ENCODE measurements around the gene TRIM39.

TRIM39 gene

GRCh38 chr6:30328397-30328796 is 1.7 kb downstream of the TRIM39 start:
- DNase-seq = no peak

DNA sequence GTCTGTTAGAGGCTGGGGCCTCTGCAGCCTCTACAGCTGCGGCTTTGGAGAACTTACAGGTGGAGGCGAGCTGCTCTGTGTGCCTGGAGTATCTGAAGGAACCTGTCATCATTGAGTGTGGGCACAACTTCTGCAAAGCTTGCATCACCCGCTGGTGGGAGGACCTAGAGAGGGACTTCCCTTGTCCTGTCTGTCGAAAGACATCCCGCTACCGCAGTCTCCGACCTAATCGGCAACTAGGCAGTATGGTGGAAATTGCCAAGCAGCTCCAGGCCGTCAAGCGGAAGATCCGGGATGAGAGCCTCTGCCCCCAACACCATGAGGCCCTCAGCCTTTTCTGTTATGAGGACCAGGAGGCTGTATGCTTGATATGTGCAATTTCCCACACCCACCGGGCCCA is 2.6 kb downstream of the TRIM39 start:
- DNase-seq = no peak

- DNase-seq = no peak
Observed at GRCh38 chr6:30331981-30332380, 5.3 kb downstream of the TRIM39 start.

DNA sequence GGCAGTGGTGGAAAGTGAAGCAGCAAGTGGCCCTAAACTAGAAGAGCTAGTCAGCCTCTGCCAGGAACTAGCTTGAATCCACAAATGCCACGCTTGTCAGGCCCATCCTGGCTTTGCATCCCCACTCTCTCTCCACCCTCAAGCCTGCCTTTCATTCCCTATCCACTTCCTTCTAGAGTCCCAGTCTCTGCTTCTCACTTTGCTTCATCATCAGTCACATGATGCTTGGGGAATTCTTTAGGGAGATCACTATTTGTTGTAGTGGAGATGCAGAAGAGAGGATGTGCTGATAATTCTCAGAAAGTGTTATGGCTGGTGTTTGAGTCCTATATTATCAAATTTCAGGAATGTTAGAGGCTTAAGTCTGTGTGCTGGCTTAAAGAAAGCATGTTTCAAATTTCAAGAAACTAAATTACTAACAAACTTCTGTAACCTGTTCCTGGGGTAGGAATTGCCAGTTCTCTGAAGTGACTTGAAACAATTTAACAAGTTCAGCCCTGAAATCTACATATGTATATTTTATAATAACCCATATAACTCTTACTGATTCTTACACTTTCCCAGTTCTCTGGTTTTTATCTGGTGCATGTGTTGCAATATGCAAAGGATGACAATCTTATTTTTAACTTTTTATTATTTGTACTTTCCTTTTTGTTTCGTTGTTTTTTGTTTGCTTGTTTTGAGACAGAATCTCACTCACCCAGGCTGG is 7.5 kb downstream of the TRIM39 start:
- DNase-seq = no peak

GRCh38 chr6:30340589-30341054 is 13.9 kb downstream of the TRIM39 start:
- no peak for DNase-seq

DNA sequence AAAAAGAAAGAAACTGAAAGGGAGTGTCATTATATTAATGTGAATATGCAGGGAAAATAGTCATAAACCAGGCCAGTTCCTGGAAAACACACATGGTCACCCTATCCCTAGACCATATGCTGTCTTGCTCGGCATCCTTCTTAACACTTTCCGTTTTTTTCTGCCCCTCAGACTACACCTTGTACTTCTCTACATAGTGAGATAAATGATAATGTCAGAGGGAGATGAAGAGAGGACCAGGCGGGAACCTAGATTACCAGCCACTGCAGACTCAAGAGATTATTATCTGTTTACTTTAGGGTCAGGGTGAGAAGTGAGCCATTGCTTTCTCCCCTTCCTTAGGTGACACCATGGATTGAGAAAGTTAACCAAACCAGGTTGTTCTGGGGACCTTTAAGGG is 14.5 kb downstream of the TRIM39 start:
- no peak for DNase-seq

DNA sequence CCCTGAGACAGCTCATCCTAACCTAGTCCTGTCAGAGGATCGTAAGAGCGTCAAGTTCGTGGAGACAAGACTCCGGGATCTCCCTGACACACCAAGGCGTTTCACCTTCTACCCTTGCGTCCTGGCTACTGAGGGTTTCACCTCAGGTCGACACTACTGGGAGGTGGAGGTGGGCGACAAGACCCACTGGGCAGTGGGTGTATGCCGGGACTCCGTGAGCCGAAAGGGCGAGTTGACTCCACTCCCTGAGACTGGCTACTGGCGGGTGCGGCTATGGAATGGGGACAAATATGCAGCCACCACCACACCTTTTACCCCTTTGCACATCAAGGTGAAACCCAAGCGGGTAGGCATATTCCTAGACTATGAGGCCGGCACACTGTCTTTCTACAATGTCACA is 15.0 kb downstream of the TRIM39 start:
- DNase-seq = no peak

GRCh38 chr6:30344191-30344867 is 17.6 kb downstream of the TRIM39 start:
- DNase-seq = no peak

DNA sequence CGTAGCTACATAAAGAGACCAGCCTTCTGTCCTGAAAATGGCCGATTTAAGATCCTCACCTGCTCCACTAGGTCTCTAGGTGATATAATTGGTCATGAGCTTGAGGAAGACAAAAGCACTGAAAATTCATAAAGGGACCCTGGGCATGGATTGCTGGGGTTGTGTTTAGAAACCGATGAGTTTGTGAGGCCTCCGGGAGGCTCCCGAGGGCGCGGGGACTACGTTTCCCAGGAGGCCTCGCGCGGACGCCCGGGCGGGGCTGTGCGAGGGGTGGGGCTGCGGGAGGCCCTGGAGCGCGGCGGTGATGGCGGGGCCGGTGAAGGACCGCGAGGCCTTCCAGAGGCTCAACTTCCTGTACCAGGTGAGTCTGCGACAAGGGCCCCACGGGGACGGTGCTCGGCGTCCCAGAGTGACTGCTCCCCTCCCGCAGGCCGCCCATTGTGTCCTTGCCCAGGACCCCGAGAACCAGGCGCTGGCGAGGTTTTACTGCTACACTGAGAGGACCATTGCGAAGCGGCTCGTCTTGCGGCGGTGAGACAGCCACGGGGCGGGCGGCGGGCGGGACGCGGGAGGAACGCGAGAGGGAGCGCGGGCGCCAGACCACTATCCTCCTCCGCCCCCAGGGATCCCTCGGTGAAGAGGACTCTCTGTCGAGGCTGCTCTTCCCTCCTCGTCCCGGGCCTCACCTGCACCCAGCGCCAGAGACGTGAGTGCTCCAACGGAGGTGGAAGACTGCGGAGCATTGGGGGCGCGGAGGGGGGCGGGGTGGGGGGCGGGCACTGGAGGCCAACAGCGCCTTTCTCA is 18.3 kb downstream of the TRIM39 start, which contains the start of gene RPP21:
RPP21 (plus strand) TSS at position 289 of the 804 bp plus-strand sequence; CDS start at position 305, 16 bp downstream.
- DNase-seq = no peak

- DNase-seq = no peak
Observed at GRCh38 chr6:30345852-30346251, 19.1 kb downstream of the TRIM39 start.

DNA sequence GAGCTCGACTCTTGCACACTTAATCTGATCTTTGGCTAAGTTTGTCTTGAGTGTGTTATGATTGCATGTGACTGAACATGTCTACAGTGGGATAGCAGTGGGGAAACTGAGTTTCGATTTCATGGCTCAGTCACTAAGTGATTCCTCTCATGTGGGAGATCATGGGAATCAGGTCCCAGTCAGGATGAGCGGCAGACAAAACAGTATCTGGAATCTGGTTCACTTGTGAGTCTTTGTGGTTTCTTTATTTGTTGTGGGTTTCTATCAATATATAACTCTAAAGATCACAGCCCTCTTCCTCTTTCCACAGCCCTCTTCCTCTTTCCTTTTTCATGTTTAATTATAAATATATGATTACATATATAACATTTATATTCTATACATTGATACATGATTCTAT is 22.2 kb downstream of the TRIM39 start:
- no peak for DNase-seq

GRCh38 chr6:30349421-30350177 is 22.9 kb downstream of the TRIM39 start:
- DNase-seq = no peak

- no peak for DNase-seq
Observed at GRCh38 chr6:30350524-30350923, 23.8 kb downstream of the TRIM39 start.

DNA sequence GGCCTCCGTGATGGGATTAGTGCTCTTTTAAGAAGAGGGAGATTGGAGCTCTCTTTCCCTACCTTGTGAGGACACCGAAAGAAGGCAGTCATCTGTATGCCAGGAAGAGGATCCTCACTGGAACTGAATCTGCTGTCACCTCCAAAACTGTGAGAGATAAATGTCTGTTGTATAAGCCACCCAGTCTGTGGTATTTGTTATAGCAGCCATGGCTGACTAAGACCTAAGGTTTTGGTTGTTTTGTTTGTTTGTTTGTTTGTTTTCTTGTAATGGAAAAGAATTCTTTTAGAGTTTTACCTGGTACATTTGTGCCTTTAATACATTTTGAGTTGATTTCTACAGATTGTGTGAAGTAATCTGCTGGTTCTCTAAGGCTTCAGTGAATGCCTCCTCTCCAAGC is 25.8 kb downstream of the TRIM39 start:
- no peak for DNase-seq

DNA sequence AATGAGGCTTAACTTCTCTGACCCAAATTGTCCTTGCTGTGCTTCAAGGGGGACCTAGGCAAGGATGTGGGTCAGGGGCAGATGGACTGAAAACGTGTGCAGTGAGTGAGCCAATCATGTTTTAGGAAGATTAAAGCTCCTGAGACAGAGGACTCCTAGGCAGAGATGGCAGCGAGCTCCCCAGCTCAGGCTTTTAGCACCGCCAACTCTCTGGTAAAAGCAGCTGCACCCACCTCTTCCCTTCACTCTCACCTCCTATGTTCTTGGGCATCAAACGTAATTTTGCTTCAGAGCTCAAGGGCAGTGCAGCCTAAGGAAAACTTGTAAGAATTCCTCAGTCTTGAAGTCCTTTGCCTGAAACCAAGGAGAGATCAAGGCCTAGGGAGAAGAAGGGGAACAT is 28.6 kb downstream of the TRIM39 start:
- DNase-seq = no peak

DNA sequence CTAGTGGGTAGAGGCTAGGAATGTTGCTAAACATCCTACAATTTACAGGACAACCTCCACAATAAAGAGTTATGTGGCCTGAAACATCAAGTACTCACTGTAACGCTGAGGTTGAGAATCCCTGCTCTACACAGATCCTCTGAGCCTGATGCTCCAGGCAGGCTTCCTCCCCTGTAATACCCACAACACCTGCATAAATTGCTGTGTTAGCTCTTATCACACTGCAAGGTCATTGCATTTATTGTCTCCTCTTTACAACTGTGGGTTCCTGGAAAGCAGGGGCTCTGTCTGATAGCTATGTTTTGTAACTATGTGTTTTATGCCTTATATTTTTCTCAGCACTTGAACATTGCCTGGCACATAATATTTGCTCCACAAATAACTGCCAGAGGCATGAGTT is 29.8 kb downstream of the TRIM39 start:
- DNase-seq = no peak

DNA sequence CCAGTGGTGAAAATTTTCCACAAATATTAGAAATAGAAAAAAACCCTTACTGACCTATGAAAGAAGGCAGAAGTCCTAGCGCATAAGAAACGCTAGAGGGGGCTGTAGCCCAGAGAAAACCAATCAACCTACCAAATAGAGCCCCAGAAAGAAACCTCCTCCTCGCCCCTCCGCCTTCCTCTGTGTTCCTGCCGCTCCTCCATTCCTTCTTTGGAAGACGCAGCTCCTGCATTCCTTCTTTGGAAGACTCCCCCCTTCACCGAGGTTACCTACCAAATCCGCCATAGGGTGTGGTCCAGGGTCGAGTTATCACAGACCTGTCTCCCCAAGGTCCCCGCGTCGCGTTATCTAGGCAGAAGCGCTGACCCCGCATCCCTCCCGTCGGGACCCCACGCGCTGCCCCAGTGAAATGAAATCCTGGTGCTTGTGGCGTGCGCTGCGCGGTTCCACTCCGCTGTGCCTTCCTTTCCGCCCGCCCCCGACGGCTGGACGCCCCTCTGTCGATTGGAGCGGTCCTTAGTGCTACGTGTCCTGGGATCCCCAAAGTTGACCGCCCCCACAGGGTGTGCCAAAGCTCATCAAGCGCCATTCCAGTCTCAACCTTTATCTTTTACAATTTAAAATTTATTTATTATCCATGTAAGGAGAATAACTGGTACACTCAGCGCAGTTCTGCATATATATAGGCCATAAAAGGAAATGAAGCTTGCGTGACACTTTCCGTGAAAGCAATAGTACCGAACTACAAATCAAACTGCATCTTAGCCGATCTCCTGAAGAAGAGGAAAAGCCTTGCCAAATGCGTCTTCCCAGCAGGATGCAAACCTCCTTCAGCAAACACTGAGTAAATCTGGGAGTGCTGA is 31.2 kb downstream of the TRIM39 start:
- DNase-seq = no peak

- DNase-seq = no peak
Observed at GRCh38 chr6:30359276-30359675, 32.5 kb downstream of the TRIM39 start.

DNA sequence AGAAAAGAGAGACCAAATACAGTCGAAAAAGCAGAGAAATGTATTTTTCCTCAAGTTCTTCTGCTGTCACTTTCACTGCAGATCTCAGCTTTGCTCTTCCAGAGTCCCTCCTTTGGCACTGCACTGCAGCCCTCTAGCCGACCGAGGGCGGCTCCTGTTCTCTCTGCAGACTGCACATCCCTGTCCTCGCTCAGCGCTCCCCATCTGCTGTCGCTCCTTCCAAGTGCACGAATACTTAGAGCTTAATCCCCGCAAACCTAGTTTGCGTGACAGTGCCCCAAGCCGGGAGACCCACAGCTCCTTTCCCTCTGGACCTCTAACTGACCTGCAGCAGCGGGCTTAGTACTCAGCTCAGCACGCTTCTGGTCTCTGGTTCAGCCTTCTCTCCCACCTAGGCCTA is 33.4 kb downstream of the TRIM39 start:
- DNase-seq = no peak

GRCh38 chr6:30361661-30362060 is 34.9 kb downstream of the TRIM39 start:
- DNase-seq = no peak

- DNase-seq = no peak
Observed at GRCh38 chr6:30363459-30363858, 36.7 kb downstream of the TRIM39 start.

DNA sequence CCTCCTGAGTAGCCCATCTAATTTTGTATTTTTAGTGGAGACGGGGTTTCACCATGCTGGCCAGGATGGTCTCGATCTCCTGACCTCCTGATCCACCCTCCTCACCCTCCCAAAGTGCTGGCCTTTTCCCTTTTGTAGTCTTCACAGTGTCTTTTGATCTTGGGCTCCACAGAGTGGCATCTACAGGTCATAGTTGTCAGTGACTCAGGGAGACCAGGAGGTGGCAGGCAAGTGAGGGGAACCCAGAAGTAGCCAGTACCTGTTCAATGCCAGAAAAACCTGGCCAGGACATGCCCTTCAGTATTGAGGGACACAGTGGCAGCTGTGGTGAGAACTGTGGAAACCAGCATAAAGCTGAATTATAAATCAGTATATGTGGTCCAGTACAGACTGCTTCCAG is 37.9 kb downstream of the TRIM39 start:
- no peak for DNase-seq

Measured in NCI-H187 treated with DMSO at 0.1 percent for 48 hours (cell line).